GM12891 (cell line): Measurements from ENCODE around the gene PEX11A.

Experiments
- POLR2A ChIP-seq: IDR thresholded peaks from 2 replicates; pipeline ENCODE4 v1.6.1; 2011; ENCODE audit warnings: low read depth, low read length, control low read depth
- POLR2AphosphoS5 ChIP-seq: IDR thresholded peaks from 2 replicates; pipeline ENCODE4 v1.6.1; 2011; ENCODE audit warnings: low read depth, low read length, control low read depth
- POU2F2 ChIP-seq: IDR thresholded peaks from 2 replicates; pipeline ENCODE4 v1.6.1; 2011; ENCODE audit warnings: low read depth, mild to moderate bottlenecking, control low read depth, low read length, moderate library complexity
- SPI1 ChIP-seq: IDR thresholded peaks from 2 replicates; pipeline ENCODE4 v1.6.1; 2011; ENCODE audit warnings: low read depth, low read length, control low read depth
- TAF1 ChIP-seq: IDR thresholded peaks from 2 replicates; pipeline ENCODE4 v1.6.1; 2011; ENCODE audit warnings: low read depth, low read length, control low read depth

GRCh38 chr15:89693091-89693490 is 2.5 kb upstream of the PEX11A start:
- peak; percentile 71 for TF ChIP-seq SPI1
- no peak for TF ChIP-seq POLR2AphosphoS5
- TF ChIP-seq TAF1, result no peak
- no peak for TF ChIP-seq POLR2A
- TF ChIP-seq POU2F2, result no peak
